ENCODE data around the gene MAP3K3.

DNA sequence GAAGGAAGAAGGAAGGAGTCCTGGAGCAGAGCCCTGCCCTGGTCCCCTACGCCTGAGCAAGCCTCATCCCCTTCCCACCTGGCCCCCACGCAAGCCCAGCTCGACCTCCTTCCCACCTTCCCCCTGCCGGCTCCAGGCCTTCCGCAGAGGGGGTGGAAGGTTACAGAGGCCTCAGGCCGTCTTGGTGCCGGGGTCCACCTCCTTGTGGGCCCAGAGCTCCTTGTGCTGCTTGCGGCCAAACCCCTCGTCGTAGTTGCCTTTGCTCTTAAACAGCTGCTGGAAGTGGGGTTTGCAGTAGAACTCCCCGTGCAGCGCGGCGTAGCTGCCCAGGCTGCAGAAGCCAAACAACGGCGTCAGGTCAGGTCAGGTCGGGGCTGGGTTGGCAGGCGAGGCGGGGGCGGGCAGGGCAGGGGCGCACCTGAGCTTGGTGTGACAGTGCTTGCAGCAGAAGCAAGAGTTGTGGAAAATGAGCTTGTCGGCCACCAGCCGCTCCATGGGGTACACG is 76.2 kb downstream of the MAP3K3 start:
- TF ChIP-seq POLR2A (IDR thresholded peaks at IDR 0.05; ENCODE audit: low read length), result no peak
- no peak for TF ChIP-seq GATA1 (IDR thresholded peaks at IDR 0.05; ENCODE audit: low read depth, low read length)
